NCI-H526 (cell line): Measurements from ENCODE around the gene MPZL1.
A peak's percentile ranks its signal among the peaks of the same experiment; 100 is the strongest.
"Not testable (repeated sequence)": the region's sequence is repeated elsewhere in the genome, so short reads cannot be mapped to it uniquely, and the experiment has no call there.

Source experiments
- DNase-seq, 2 experiments: peaks; one replicate each; lab custom pipeline; 2025; lab: John Stamatoyannopoulos, UW

Gene MPZL1

DNA sequence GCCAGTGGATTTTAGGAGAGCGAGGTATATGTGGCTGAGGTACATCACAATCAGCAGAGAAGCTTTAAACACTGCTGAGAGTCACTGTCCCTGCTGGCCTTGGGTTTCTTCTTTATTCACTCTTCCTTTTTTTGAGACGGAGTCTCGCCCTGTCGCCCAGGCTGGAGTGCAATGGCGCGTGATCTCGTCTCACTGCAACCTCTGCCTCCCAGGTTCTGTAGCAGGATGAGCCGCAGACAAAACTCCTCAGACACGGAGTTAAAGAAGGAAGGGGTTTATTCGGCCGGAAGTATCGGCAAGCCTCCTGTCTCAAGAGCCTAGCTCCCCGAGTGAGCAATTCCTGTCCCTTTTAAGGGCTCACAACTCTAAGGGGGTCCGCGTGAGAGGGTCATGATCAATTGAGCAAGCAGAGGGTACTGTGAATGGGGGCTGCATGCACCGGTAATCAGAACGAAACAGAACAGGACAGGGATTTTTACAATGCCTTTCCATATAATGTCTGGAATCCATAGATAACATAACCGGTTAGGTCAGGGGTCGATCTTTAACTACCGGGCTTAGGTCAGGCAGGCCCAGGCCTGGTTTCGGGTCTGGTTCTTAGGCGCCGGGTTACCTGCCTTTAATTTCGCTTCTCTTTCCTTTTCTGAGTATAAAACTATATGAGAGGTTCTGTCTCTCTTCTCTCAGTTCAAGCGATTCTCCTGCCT lies 1.9 kb upstream of the MPZL1 start:
- not testable (repeated sequence) for DNase-seq

DNA sequence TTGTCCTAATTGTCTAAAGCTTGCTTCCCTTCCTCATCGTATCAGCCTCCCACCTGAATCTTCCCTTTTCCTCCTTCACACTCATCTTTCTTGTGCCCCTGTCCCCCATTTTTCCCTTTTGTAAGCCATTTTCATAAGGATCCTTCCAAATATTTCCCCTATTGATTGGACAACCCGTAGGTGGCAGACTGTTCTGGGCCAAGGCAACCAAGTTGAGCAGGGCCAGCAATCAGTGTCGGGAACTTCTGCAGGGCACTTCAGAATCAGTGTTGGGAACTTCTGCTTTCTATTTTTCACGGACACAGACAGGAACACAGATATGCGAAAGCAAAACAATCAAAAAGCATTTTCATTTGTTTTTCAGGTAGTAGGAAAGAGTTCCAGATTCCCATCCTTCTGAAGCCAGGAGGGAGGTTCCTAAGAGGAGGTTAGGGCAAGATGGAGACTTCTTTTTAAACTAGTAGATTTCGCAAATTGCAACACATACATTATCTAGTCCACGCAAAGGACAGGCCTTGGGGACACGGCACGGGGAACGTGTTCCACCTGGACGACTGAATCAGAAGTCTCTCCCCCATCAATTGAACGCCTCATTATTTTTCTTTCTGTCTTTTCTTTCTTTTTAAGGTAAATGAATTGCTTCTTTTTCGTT lies 691 bp upstream of the MPZL1 start:
- peak; percentile 37 to 53 for DNase-seq

DNA sequence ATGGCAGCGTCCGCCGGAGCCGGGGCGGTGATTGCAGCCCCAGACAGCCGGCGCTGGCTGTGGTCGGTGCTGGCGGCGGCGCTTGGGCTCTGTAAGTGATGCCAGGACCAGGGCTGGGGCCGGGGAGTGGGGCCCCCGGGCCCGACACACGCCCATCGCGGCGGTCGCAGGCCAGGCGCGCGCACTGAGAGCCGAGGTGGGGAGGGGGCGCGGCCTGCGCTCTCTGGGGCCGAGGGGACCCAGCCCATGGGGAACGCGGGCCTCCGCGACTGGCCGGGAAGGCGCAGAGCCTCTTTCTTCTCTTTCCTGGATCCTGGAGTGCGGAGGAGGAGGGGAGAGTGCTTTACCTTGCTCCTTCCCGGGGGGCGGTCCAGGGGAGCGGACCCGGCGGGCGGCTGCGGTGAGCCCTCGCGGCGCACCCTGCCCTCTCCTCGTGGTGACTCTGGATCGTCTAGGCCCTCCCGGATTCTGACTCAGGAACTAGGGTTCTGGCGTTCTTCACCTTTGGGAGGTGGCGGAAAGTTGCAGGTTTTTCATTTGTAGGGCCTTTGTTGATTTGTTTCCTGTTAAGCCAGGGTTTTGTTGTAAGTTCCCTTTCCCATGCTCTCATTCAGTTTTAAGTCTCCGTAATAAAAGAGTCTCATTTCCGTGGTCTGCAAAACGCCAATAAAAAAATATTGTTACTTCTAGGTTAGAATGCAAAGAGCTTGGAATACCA lies 529 bp downstream of the MPZL1 start:
- peak; percentile 77 to 96 for DNase-seq

DNA sequence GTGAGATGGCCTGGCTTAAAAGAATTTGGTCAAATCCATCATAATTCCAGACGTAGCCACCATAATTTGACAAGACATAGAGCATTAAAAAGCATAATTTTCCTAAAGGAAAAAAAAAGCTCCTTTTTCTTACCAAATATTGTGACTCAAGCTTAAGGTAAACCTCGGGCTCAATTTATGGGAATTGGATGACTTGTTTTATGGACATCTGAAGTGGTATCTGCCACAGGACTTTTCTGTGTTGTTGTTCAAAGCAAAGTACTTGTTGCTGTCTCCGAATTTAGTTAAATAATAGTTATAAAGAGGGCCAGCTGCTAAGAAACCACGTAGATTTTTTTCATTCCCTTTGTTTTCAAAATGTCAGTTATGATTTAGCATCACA lies 1.1 kb downstream of the MPZL1 start:
- no peak for DNase-seq

DNA sequence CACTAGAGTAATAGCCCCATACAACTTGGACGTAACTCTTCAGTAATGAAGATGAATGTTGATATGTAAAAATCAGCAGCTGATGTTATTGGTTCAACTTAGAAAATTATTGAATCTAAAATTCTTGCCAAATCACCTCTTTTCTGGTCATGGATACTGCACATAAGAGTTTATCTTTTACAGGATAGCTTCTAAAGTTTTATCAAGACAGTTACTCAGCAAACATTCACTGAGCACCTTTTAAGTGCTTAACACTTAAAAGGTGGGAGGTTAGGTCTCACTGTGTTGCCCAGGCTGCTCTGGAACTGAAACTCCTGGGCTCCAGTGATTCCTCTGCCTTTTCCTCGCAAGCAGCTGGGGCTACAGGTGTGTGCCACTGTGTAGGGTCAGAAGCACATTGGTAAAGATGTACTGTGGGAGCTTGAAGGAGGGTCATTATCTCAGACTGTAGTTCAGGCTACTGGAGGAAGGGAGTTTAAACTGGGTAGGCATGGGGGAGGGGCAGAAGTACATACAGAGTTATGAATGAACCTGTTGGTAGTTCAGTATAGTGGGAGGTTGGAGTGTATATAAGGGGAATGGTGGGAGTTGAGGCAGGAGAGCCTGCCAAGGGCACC lies 2.0 kb downstream of the MPZL1 start:
- peak in 1 of 2 experiments; percentile 26 for DNase-seq

DNA sequence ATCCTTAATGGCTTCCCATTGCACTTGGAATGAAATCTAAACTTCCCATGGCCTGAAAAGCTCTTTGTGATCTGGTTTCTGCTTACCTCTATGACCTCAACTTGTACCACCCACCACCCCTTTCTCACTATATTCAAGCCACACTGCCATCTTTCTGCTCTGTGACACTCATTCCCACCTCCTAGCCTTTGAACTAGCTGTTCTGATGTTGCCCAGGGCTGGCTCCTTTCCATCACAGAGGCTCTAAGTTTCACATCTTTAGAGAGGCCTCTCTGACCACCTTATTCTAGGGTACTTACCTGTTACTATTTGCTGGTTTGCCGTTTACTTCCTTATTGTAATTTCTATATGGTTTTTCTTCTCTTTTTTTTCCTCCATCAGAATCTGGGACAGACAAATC lies 4.2 kb downstream of the MPZL1 start:
- no peak for DNase-seq

DNA sequence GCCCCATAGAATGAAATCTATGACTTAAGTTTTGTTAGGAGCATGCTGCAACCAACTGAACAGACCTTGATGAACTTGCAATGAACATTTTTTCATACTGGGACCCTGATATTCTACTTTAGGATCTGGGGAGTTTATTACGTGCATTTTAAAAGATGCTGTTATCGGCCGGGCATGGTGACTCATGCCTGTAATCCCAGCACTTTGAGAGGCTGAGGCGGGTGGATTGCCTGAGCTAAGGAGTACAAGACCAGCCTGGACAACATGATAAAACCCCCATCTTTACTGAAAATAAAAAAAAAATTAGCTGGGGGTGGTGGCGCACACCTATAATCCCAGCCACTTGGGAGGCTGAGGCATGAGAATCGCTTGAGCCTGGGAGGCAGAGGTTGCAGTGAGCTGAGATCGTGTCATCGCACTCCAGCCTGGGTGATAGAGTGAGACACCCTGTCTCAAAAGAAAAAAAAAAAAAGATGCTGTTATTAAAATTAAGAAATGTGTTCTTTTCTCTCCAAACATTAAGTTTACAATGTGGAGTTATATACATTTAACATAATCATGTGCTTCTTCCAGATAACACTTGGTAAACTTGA lies 7.1 kb downstream of the MPZL1 start:
- DNase-seq = no peak

DNA sequence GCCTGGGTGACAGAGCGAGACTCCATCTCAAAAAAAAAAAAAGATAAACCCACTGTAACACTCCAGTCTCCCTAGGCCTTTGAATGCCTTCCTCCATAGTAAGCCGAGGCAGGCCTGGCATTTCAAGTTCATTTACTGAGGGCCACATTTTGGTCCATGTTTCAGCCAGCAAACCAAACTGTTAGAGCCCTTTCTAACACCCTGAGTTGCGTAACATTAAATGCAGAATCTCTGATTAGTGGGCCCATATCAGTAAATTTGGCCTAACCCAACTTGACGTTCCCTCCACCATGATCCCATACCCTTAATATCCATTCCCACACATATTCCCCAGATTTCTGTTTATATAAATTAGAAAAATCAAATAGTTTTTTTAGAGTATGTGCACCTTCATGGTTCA lies 12.4 kb downstream of the MPZL1 start:
- DNase-seq = no peak

DNA sequence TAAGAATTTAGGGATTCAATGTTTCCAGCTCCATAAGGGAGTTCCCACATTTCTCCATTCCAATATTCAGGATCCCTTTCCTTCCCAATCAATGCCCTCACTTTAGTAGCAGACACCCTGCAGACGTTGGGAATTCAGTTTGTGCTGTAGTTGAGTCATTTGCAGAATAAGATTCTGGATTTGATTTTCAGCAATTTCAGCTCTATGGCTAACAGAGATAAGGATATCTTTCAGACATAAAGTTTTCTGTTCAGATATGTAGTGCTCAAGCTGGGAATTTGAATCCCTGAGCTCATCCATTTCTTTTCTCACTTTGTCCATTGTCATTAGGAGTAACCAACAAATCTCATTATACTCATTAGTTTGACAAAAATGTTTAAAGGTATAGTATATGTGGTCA lies 13.1 kb downstream of the MPZL1 start:
- no peak for DNase-seq

DNA sequence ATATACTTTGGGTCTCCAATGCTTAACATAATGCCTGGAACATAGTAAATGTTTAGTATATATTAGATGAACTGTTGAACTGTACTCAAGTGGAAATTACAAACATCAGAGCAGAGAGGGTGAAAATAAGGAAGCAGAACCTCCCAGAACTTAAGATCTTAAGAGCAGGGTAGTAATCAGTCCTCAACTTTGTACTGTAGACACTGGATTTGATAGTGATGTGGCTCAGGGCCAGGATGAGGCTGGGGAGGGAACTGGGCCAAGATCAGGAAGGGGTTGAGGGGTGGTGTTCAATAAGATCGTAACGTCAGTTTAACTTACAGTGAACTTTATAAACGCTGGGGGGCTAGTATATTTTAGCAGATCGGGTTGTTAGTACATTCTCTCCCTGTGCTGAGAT lies 15.4 kb downstream of the MPZL1 start:
- DNase-seq = no peak

DNA sequence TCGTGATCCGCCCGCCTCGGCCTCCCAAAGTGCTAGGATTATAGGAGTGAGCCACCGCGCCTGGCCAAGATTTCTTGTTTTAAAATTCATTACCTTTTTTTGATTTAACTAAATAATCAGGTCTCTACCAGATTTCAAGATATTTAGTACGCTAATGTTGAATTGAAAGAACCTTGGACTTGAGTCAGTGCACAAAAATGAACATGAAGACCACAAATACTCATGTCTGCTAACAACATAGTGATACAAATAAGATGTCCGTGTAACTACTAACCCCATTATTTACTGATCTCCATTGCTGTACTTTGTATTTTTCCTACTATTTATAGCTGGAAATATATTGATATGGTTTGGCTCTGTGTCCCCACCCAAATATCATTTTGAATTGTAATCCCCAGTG lies 16.4 kb downstream of the MPZL1 start:
- no peak for DNase-seq

DNA sequence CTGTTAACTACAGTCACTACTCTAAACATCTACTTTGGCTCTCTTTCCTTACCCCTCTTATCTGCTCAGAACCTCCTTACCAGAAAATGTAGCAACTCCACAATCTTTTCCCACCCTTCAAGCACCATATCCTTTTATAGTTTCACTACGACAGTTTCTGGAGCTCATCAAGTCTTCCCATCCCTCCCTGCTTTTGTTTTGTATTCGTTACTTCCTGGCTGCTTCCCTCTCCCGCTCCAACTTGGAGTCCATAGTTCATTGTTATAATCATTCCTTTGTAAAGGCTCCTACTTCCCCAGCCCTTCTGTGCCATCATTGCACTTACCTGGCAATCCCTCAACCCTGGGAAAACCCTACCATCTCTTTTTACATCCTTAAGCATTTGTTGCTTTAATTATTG lies 18.0 kb downstream of the MPZL1 start:
- DNase-seq = no peak

DNA sequence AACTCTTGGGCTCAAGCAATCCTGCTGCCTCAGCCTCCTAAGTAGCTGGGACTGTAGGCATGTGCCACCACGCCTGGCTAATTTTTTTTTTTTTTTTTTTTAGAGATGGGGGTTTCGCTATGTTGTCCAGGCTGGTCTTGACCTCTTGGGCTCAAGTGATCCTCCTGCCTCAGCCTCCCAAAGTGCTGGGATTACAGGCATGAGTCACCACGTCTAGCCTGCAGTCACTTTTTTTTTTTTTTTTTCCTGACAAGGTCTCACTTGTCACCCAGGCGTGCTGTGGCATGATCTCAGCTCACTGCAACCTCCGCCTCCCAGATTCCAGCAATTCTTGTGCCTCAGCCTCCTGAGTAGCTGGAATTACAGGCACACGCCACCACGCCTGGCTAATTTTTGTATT lies 19.3 kb downstream of the MPZL1 start:
- not testable (repeated sequence) for DNase-seq

DNA sequence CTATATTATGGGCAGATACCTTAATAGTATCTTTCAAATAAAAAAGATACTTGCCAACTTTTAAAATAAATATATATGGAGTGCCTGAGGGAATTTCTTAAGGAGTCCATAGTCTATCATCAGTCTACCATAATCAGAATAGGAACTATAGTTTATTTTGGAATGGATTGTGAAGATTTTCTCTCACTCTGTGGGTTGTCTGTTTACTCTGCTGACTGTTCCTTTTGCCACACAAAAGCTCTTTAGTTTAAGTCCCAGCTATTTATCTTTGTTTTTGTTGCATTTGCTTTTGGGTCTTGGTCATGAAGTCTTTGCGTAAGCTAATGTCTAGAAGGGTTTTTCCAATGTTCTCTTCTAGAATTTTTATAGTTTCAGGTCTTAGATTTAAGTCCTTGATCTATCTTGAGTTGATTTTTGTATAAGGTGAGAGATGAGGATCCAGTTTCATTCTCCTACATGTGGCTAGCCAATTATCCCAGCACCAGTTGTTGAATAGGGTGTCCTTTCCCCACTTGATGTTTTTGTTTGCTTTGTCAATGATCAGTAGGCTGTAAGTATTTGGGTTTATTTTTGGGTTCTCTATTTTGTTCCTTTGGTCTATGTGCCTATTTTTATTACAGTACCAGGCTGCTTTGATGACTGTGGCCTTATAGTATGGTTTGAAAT lies 20.7 kb downstream of the MPZL1 start:
- DNase-seq = not testable (repeated sequence)

DNA sequence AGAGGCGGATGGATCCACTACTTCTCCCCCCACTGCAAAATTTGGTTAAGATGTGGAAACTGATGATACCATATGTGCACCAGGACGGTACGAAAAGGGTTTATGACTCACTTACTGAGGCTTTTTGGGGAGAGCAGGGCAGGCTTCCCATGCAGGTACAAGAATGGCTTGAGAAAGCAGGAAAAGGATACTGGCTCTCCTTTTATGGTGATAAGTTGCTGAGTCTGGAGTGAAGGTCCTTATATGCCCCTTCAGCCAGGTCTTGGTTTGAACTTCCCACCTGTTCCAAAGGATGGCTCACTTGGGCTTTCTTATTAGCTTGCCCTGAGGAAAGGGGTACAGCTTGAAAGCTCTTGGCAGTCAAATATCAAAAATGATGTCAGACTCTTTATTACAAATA lies 23.1 kb downstream of the MPZL1 start:
- no peak for DNase-seq

DNA sequence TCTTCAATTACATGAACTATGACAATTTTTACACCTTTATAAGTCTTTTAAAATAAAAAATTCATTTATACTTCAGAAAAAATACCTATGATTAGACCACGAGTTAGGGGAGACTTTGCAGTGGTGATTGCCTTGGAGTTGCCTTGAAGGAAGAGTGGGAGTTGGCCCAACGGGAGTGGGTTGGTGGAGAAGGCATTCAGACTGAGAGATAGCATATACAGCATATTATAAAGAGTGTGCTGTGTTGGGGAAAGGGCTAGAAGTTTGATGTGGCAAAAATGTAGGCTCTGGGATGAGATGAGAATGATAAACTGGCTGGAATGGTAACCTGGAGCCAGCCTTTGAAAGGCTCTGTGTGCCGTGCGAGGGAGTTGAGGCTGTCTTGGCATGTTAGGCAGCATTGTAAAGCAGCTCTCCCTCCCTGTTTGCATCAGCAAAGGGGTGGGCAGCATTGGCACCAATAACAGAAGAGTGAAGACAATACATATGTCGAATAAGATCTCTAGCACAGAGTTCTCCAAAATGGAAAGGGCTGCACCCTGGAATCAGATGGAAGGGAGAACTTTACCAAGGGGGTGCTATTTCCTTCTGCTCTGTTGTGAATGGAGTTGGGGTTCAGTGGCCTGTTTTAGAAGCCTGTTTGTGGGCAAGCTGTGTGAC lies 24.4 kb downstream of the MPZL1 start:
- no peak for DNase-seq

DNA sequence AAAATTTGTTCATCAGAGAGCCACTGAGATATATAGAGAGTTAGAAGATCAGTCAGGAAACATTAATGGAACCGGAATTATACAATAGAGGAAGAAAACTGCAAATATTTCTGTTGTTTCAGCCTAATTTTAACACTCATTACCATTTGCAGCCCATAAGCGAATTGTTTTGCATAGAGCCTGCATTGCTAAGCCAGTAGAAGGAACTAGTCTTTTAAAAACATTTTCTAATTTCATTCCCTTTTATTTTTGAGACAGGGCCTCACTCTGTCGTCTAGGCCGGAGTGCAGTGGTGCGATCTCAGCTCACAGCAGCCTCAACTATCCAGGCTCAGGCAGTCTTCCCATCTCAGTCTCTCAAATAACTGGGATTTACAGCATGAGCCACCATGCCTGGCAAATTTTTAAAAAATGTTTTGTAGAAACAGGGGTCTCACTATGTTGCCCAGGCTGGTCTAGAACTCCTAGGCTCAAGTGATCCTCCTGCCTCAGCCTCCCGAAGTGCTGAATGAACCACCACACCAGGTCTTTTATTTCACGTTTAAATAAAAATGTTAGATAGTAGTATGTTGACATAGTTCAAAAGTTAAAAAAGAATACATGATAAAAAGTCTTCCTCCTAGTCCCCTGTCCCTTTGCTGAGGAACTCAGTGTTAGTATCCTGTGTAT lies 25.3 kb downstream of the MPZL1 start:
- DNase-seq = no peak

DNA sequence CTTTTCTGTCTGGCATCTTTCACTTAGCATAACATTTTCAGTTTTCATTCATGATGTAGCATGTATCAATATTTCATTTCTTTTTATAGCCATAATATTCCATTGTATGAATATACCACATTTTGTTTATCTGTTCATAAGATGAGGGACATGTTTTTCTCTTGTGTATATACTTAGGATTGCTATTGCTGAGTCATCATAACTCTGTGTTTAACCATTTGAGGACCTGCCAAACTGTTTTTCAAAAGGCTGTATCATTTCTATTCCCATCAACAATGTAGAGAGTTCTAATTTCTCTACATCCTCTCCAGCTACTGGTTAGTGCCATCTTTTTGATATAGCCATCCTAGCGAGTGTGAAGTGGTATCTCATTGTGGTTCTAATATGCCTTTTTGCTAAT lies 26.2 kb downstream of the MPZL1 start:
- no peak for DNase-seq

DNA sequence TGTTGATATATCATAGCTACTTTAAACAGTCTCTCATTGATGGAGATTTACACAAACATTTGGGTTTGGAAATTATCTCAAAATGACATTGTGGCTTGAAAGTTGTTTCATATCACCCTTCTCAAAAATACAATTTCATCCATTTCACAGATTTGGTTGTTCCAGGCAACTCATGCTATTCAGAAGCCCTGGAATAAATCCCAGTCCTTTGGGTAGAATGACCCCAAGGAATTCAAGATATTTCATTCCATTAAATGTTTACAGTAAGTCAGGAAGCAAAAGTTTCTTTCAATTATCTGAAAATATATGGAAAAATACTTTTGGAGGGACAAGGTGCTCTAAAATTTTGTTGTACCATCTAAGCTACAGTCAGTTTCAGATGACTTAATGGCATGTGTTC lies 27.1 kb downstream of the MPZL1 start:
- DNase-seq = no peak

DNA sequence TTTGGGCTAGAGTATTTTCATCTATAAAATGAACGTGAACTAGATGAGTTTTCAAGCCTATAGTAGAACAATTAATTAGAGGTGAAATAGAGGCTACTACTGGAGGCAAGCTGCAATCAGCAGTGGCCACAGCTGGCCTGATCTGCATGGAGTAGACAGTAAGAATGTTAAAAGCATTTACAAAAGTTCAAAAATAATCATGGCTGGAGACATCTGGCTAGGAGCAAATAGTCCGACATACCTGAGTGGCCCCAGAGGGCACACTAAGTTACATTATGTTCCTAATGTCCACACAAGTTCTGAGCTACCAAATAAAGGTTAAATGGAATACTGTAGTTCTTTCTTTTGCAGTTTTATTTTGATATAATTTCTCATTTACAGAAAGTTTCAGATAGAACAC lies 28.0 kb downstream of the MPZL1 start:
- no peak for DNase-seq

DNA sequence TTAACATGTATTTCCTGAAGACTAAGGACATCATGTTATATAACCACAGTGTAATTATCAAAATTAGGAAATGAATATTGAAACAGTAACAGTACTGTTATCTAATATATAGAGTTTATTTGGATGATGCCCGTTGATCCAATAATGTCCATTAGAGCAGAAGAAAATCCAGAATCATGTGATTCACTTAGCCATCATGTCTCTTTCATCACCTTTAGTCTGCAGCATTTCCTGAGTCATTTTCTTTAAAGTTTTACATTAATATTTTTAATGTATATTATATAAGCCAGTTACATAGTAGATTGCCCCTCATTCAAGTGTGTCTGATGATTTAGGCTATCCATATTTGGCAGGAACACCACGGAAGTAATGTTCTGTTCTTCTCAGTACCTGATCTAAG lies 28.9 kb downstream of the MPZL1 start:
- DNase-seq = no peak
